Breast epithelium (tissue), 3 donors: ENCODE results near the gene OPCML.

Experiments used
- CTCF ChIP-seq, 3 donors: fragments of 450-650 bp; IDR thresholded peaks; one replicate each; pipeline ENCODE4 v1.5.1; 2016 to 2017; ENCODE audit warnings: antibody characterized with exemption in 3 of 3, mild to moderate bottlenecking in 3 of 3, moderate library complexity in 3 of 3
- POLR2A ChIP-seq: fragments of 450-650 bp; IDR thresholded peaks from one replicate; pipeline ENCODE4 v1.6.1; 2016; ENCODE audit warnings: antibody characterized with exemption, mild to moderate bottlenecking, moderate library complexity
- POLR2AphosphoS5 ChIP-seq, 3 donors: sonication (generic); formaldehyde crosslinking; IDR thresholded peaks; one replicate each; pipeline ENCODE4 v1.6.1; 2017; ENCODE audit warnings: antibody characterized with exemption in 3 of 3

GRCh38 chr11:133311230-133311629 is 221.1 kb downstream of the OPCML start:
- TF ChIP-seq CTCF (IDR thresholded peaks at IDR 0.05) = no peak
- no peak for TF ChIP-seq POLR2AphosphoS5 (IDR thresholded peaks at IDR 0.05)
- no peak for TF ChIP-seq POLR2A
